Smooth muscle cell of the brain vasculature (primary cell): ENCODE data around the gene PRRT1.
"Not testable (repeated sequence)": the region's sequence is repeated elsewhere in the genome, so short reads cannot be mapped to it uniquely, and the experiment has no call there.

Source experiments
- DNase-seq: peaks from one replicate; pipeline ENCODE4 v3.0.0-alpha.2; 2012; ENCODE audit warnings: low read depth, low spot score

The PRRT1 gene

GRCh38 chr6:32151863-32152768, at the start of gene PRRT1:
Gene PRRT1 (minus strand): TSS chr6:32151939. CDS start chr6:32151827, 112 bp downstream.
- DNase-seq = no peak

- DNase-seq = no peak
These were observed 49.2 kb upstream of the PRRT1 start for GRCh38 chr6:32200711-32201475.

GRCh38 chr6:32198866-32199265, 47.1 kb upstream of the PRRT1 start:
- no peak for DNase-seq

DNA sequence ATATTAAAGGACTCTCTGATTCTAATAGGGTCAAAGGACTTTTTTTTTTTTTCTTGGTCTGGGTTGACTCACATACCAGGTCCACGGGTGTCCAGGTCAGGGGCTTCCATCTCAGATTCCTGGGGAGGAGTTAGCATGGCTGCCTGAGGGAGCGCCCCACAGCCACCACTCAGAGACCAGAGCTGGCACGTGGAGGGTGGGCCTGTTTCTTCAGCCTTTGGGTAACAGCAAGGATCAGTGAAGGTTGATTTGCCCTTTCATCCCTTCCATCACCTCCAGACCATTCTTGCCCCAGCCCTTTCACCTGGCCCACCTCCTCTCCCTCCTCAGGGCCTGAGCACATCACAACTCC, 46.6 kb upstream of the PRRT1 start:
- no peak for DNase-seq

DNA sequence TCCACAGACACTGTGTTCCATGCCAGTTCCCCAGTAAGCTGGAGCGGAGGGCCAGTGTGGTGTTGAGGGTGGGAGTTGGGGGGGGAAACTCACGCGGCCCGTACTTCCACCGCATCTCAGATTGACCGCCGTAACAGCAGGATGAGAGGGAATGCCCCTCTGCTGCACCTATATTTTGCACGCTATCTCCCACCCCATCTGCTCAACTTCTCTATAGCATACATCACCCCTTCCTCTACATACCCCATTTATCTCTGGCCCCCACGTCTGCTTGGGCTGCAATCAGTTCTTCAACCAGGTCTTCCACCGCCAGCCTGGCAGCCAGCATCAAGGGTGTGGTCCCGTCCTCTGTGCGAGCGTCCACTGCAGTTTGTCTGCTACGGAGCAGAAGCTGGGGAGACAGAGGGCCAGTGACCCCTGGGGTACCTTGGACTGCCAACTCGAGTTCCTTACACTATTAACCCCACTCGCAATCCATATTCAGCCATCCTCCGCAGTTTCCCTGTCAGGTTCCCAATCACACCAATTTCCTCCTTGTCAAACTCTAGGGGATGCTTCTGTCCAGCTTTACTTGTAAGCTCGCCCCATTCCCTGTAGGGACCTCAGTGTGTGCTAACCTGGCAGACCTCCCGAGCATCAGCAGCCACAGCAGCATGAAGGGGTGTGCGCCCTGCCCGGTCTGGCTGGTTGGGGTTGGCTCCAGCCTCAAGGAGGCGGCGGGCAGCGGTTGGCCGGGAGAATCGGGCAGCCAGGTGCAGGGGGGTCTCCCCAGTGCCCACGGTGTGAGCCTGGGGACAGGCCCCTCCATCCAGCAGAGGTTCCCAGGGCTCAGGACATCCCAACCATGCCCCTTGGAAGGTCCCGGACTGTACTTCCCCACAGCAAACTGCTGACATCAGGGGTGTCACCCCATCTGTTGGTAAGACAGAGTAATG, 45.2 kb upstream of the PRRT1 start:
- DNase-seq = no peak

GRCh38 chr6:32195902-32196681, 44.4 kb upstream of the PRRT1 start:
- DNase-seq = peak; percentile 49

- DNase-seq = peak; percentile 99
These were observed 43.8 kb upstream of the PRRT1 start for GRCh38 chr6:32195652-32195901.

DNA sequence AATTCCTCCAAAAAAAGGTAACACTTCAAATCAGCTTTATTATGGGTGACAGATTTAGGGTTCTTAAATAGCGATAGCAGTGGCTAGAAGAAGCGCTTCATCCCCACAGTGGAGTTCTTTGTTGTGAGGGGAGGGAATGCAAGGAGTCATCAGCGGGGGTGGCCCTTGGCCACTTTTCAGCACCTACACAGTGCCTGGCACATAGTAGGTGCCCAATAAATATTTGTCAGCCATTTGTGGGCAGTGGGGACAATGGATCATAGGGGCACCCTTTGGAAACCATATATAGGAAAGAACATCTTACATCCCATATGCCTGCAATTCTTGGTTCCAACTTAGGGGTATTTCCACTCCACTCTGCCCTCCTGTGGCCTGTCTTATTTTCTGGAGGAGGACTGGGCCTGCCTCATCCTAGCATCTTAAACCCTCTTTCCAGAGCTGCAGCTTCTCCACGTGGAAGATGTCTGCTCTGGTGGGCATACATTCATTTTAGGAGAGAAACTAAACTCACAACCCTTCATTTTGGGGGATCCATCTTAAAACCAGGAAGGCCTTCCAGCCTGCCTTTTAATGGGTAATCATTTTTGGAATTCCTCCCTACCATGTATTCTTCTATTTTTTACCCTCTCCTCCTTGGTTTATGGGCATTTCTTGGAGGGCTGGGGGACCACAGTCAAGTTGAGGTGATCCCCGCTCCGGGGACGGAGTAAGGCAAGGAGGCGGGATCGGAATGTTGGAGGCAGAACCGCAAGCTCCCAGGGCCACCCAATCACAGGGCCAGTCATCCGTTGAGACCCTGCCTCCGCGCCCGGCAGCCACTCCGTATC, 43.3 kb upstream of the PRRT1 start:
- peak; percentile 24 for DNase-seq

DNA sequence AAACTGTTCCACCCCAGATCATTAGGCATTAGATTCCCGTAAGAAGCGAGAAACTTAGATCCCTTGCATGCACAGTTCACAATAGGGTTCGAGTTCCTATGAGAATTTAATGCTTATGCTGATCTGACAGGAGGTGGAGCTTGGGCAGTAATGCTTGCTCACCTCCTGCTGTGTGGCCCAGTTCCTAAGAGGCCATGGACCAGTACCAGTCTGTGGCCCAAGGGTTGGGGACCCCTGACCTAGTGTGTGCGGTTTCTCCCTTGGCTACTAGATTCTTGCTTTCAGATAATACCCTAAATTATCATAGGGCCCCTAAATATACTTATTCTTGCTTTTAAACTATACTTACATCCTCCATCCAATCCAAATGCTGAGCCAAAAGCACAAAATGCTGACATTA, 42.6 kb upstream of the PRRT1 start:
- DNase-seq = no peak

GRCh38 chr6:32193096-32193495, 41.4 kb upstream of the PRRT1 start:
- not testable (repeated sequence) for DNase-seq

GRCh38 chr6:32192608-32193039, 40.9 kb upstream of the PRRT1 start, which contains the start of gene GPSM3:
Gene GPSM3 (minus strand): TSS chr6:32192643. CDS start chr6:32192513, 130 bp downstream.
- no peak for DNase-seq

DNA sequence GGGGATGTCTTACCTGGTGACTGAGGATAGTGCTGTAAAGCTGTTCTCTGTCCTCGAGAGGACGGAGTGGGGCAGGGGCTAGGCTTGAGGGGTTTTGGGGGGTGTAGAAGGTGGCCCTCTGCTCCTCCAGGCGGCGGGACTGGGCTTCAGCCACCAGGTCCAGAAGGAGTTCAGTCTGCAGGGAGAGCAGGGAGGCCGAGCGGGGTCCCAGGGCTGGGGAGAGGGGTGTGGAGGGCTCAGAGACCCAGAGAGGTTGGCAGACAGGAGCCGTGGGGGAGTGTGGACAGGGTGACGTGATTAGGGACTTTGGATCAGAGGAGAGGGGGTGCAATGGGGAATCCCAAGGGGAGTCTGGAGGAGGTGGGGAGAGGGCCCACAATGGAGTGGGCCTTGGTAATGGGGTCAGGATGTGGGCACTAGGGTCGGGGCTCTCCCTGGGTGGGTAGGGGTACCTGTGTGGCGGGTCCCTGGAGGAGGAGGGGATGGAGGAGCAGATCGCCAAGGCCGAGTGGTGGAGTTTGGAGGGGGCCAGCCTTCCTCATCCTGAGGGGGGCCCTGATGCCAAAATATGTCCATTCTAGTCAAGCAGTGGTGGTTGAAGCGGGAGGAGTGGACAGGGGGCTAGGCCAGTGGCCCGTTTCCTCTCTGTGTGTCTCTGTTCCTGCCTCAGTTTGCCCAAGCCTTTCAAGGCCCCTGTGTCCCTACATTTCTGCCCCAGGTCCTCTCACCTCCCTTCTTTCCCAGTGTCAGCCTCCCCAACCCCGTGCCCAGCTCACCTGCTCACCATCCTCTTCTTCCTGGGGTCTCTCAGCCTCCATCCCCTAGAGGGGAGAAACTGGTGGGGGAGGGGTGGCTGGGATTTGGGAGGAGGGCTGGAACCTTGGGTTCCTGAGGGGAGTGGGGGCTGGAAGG, 40.2 kb upstream of the PRRT1 start:
- no peak for DNase-seq

DNA sequence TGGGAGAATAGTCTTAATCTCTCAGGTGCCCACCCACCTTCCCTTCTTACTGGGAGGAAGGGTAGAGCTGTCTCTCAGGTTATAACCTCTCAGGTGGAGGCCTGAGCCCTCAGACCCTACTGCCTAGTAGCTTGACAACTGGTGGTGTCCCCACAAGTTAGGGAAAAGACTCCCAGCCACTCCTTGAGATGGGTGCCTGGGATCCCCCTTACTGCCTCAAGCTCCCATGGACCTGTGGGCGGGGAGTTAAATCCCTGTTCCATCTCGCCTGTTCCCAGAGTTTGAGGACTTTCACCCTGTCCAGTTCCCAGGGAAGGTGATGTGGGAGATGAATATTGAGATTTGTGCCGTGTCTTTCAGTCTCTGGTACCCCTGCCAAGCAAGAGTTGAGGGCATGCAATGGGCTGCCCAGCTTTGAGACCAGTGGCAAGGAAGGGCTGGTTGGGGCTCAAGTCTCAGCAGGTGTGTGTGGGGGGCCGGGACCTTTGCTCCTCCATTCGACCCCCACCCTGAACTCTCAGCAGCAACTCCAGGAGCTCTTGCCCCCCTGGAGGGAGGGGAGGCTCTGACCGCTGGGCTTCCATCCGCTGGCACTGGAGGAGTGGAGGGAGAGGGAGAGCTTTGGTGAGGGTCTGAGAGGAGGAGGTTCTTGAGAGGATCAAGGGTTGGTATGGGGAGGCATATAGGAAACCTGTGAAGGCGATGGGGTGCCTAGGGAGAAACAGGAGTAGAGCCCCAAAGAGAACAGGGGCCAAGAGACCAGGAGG, 39.4 kb upstream of the PRRT1 start:
- no peak for DNase-seq

- DNase-seq = peak; percentile 72
These were observed 38.5 kb upstream of the PRRT1 start, which contains the start of gene PBX2 for GRCh38 chr6:32190054-32190851. Gene PBX2 (minus strand): TSS chr6:32190202. CDS start chr6:32189915, 287 bp downstream.

DNA sequence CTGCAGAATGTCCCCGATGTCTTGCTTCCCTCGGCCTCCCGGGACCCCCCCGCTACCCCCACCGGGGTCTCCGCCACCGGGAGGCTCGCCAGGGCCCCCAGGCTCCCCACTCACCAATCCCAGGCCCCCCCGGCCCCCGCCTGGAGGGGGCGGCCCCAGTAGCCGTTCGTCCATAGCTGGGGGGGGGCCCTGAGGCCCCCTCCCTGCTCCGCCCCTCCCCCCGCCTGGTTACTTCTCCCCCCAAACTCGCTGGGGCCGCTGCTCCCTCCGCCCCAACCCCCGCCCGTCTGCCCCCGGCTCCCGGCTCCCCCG, 38.0 kb upstream of the PRRT1 start:
- no peak for DNase-seq

- no peak for DNase-seq
These were observed 37.5 kb upstream of the PRRT1 start for GRCh38 chr6:32189069-32189741.
